NB4 (cell line): ENCODE results near the gene CYP39A1.

Experiments used
- DNase-seq: peaks from one replicate; pipeline ENCODE4 v3.0.0; 2010; ENCODE audit warnings: low read depth
- H3K4me3 ChIP-seq: one replicate; pipeline ENCODE4 v1.5.1; 2011; ENCODE audit warnings: mild to moderate bottlenecking, low read depth, low read length, moderate library complexity
- CTCF ChIP-seq: IDR thresholded peaks from one replicate; pipeline ENCODE4 v1.5.1; 2012; ENCODE audit warnings: low read depth, low read length
- MAX ChIP-seq: IDR thresholded peaks from 2 replicates; pipeline ENCODE4 v1.6.1; 2011; ENCODE audit warnings: low read depth, low read length
- MYC ChIP-seq: IDR thresholded peaks from 2 replicates; pipeline ENCODE4 v1.6.1; 2011; ENCODE audit warnings: low read depth, low read length
- POLR2A ChIP-seq: IDR thresholded peaks from 2 replicates; pipeline ENCODE4 v1.6.1; 2011; ENCODE audit warnings: mild to moderate bottlenecking; ENCODE audit not compliant: insufficient read length; ENCODE audit errors: extremely low read depth

The CYP39A1 gene

GRCh38 chr6:46538800-46539480 lies 113.7 kb downstream of the CYP39A1 start:
- TF ChIP-seq MYC (no peak), CTCF (no peak), MAX (no peak), POLR2A (no peak)
- DNase-seq = no peak

GRCh38 chr6:46530896-46531295 lies 121.7 kb downstream of the CYP39A1 start:
- no peak for DNase-seq
- H3K4me3 ChIP-seq = no peak overlapping the region
- TF ChIP-seq MYC = no peak
- no peak for TF ChIP-seq POLR2A
- no peak for TF ChIP-seq MAX
- no peak for TF ChIP-seq CTCF

More at GRCh38 chr6:46538800-46539480, 113.7 kb downstream of the CYP39A1 start:
- no peak overlapping the region for H3K4me3 ChIP-seq

GRCh38 chr6:46528961-46529750 lies 123.5 kb downstream of the CYP39A1 start:
- DNase-seq = no peak
- no peak overlapping the region for H3K4me3 ChIP-seq
- TF ChIP-seq MAX (no peak), CTCF (no peak), POLR2A (no peak), MYC (no peak)

- no peak for DNase-seq
- H3K4me3 ChIP-seq = no peak overlapping the region
- TF ChIP-seq MAX (no peak), POLR2A (no peak), MYC (no peak), CTCF (no peak)
Measured at GRCh38 chr6:46526607-46527006, 126.0 kb downstream of the CYP39A1 start.

GRCh38 chr6:46525583-46525982 lies 127.0 kb downstream of the CYP39A1 start:
- no peak for TF ChIP-seq POLR2A
- TF ChIP-seq MYC = no peak
- no peak for TF ChIP-seq MAX
- TF ChIP-seq CTCF = no peak
- H3K4me3 ChIP-seq = no peak overlapping the region
- DNase-seq = no peak
